GM06990 (cell line): ENCODE data around the gene NEK11.
"Not testable (repeated sequence)": the region's sequence is repeated elsewhere in the genome, so short reads cannot be mapped to it uniquely, and the experiment has no call there.

Experiments used
- DNase-seq: peaks from one replicate; pipeline ENCODE4 v3.0.0-alpha.2; 2011; ENCODE audit not compliant: insufficient read length; ENCODE audit errors: extremely low read depth
- H3K27me3 ChIP-seq: replicated peaks from 2 replicates; pipeline ENCODE4 v1.6.0; 2011; ENCODE audit warnings: low read length; ENCODE audit not compliant: control insufficient read depth, insufficient read depth
- H3K36me3 ChIP-seq: 2 replicates; pipeline ENCODE4 v1.5.1; 2011; ENCODE audit warnings: low read length; ENCODE audit not compliant: control insufficient read depth, insufficient read depth
- H3K4me3 ChIP-seq: replicated peaks from 2 replicates; pipeline ENCODE4 v1.5.1; 2011; ENCODE audit warnings: low read depth, mild to moderate bottlenecking, control low read depth, low read length
- TF ChIP-seq, protein P1 (sequence below): IDR thresholded peaks from 2 replicates; pipeline ENCODE4 v1.5.1; 2011; ENCODE audit warnings: low read length, control low read depth, mild to moderate bottlenecking, inconsistent platforms; ENCODE audit not compliant: insufficient read depth, poor library complexity, severe bottlenecking

The NEK11 gene

DNA sequence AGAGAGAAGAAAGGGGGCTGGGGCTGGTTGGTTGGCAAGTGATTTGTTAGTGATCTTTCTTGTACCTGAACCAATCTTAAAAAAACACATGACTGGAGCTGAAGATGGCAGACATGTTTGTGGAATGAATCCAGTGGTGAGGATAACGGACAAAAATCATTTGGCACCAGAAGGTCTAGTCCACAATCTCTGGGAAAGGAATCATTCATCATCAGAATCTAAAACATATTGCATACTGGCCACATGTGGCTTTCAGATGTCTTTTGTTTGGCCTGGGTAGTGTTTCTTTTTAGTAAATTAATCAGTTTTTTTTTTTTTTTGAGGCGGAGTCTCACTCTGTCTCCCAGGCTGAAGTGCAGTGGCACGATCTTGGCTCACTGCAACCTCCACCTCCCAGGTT lies 5.0 kb downstream of the NEK11 start:
- no peak overlapping the region for H3K4me3 ChIP-seq
- no peaks in the 10 kb centered on the region for H3K27me3 ChIP-seq
- no peaks in the 10 kb centered on the region for H3K36me3 ChIP-seq
- no peak for DNase-seq
- TF ChIP-seq, protein P1, sequence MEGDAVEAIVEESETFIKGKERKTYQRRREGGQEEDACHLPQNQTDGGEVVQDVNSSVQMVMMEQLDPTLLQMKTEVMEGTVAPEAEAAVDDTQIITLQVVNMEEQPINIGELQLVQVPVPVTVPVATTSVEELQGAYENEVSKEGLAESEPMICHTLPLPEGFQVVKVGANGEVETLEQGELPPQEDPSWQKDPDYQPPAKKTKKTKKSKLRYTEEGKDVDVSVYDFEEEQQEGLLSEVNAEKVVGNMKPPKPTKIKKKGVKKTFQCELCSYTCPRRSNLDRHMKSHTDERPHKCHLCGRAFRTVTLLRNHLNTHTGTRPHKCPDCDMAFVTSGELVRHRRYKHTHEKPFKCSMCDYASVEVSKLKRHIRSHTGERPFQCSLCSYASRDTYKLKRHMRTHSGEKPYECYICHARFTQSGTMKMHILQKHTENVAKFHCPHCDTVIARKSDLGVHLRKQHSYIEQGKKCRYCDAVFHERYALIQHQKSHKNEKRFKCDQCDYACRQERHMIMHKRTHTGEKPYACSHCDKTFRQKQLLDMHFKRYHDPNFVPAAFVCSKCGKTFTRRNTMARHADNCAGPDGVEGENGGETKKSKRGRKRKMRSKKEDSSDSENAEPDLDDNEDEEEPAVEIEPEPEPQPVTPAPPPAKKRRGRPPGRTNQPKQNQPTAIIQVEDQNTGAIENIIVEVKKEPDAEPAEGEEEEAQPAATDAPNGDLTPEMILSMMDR = no peak

DNA sequence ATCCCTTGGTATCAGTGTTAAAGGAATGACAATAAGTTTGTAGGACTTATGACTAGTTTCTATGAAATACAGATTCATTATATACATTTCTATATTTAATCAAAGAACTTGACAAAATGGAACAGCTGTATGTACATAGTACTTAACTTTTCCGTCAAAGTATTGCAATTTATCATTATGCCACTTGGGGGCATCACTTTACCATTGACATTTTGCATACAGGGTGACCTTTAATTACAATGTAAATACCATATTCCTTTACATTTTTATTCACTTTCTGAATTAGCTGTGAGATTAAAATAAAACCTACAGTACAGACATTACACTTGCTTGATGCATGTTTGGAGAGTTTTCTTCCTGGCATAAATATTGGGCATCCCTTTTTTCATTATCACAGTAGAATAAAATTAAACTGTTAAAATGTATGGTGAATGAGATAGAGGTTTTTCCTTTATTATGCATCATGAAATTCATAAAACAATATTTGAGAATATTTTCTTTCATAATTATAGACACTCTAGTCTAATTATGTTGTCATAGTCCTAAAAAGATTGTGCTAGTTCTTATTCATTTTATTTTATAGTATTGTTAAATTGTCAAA lies 6.9 kb downstream of the NEK11 start:
- no peaks in the 10 kb centered on the region for H3K36me3 ChIP-seq
- H3K27me3 ChIP-seq = no peaks in the 10 kb centered on the region
- TF ChIP-seq, protein P1 = peak; percentile 46
- peak; percentile 13 for DNase-seq
- no peak overlapping the region for H3K4me3 ChIP-seq

DNA sequence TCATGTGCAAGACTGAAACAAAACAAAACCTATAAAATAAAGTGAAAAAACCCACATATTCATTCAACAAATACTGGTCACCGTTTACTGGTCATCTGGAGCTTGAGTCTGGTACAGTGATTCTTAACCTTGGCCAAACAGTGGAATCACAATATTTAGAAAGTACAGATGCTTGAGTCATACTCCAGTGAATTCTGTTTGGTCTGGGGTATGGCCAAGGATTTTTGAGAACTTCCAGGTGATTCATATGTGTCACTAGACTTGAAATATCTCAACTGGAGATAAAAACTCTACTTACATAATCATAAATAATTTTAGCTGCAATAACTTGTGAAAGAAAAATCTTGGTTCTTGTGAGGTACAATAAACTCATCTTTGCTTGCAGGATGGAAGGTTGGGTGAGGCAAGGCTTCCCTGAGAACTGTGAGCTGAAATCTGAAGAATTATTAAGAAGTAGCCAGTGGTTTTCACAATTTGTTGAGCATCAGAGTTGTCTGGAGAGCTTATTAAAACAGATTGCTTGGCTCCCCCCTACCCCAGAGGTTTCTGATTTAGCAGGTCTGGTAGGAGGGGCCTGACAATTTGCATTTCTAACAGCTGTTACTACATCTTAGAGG lies 9.6 kb downstream of the NEK11 start:
- Histone ChIP-seq H3K36me3 (no peaks in the 10 kb centered on the region), H3K27me3 (no peaks in the 10 kb centered on the region), H3K4me3 (no peak overlapping the region)
- TF ChIP-seq, protein P1 = no peak
- DNase-seq = no peak

DNA sequence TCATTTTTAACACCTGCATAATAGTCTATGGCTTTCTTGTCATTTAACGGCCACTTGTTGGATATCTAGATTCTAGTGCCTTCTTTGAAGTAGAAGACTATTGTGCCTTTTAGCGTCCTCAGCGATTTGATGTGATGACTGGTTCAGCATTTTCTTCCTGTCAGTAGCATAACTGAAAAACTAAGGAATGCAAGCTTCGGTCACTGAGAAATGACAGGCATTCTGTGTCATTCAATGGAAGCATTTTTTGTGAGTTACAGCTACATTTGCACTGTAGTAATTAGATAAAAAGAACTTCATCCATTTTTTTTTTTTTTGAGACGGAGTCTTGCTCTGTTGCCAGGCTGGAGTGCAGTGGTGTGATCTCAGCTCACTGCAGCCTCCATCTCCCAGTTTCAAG lies 10.3 kb downstream of the NEK11 start:
- DNase-seq = no peak
- TF ChIP-seq, protein P1 = no peak
- Histone ChIP-seq H3K4me3 (no peak overlapping the region), H3K27me3 (no peaks in the 10 kb centered on the region), H3K36me3 (no peaks in the 10 kb centered on the region)

DNA sequence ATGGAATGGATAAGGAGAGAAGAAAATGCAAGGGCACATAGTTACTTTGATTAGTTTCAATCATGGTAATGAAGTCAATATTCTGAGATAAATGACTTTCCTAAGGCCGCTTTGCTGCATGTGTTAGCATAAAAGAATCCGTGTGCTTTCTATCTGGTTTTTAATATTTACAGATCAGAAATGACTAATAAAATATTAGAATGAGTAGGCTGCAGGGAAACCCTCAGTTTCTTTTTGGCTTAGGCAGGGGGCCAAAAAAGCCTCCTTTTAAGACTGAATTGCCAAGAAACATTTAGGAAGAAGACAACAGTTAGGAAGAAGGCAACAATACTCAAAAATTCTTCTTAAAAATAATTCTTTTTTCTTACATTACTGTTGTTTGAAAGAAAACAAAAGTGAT lies 11.6 kb downstream of the NEK11 start:
- no peaks in the 10 kb centered on the region for H3K27me3 ChIP-seq
- TF ChIP-seq, protein P1 = no peak
- no peak for DNase-seq
- no peaks in the 10 kb centered on the region for H3K36me3 ChIP-seq
- no peak overlapping the region for H3K4me3 ChIP-seq

DNA sequence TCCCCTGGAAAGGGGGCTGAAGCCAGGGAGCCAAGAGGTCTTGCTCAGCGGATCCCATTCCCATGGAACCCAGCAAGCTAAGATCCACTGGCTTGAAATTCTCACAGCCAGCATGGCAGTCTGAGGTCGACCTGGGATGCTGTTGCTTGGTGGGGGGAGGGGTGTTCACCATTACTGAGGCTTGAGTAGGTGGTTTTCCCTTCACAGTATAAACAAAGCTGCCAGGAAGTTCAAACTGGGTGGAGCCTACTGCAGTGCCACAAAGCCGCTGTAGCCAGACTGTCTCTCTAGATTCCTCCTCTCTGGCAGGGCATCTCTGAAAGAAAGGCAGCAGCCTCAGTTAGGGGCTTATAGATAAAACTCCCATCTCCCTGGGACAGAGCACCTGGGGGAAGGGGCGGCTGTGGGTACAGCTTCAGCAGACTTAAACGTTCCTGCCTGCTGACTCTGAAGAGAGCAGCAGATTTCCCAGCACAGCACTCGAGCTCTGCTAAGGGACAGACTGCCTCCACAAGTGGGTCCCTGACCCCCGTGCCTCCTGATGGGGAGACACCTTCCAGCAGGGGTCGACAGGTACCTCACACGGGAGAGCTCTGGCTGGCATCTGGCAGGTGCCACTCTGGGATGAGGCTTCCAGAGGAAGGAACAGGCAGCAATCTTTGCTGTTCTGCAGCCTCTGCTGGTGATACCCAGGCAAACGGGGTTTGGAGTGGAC lies 15.8 kb downstream of the NEK11 start:
- not testable (repeated sequence) for DNase-seq

More for the DNA sequence above, 15.8 kb downstream of the NEK11 start:
- not testable (repeated sequence) for H3K36me3 ChIP-seq, H3K27me3 ChIP-seq, H3K4me3 ChIP-seq
